CD14-positive monocyte (primary cell): Measurements from ENCODE around the gene GMEB2. TPM values are rescaled to one million over a fixed set of nuclear protein-coding genes. Genes with fewer than 3 reads are reported as not detected.
"Not testable (repeated sequence)": the region's sequence is repeated elsewhere in the genome, so short reads cannot be mapped to it uniquely, and the experiment has no call there.

Experiments
- DNase-seq, 3 donors: peaks; one replicate each; pipeline ENCODE4 v3.0.0-alpha.2; 2011 to 2022
- H2AFZ ChIP-seq: 2 replicates; pipeline ENCODE4 v1.6.0; 2012; ENCODE audit warnings: mild to moderate bottlenecking, low read depth, low read length, inconsistent platforms; ENCODE audit not compliant: insufficient read depth, poor library complexity, severe bottlenecking
- H3K27ac ChIP-seq, 2 donors: 1 replicate in 1 of 2; 2 replicates in 1 of 2; pipeline ENCODE4 v1.5.1; 2012 to 2013; ENCODE audit warnings: low read length in 2 of 2, control low read depth in 1 of 2, inconsistent platforms in 1 of 2, low read depth in 1 of 2, mild to moderate bottlenecking in 1 of 2
- H3K27me3 ChIP-seq, 2 donors: one replicate each; pipeline versions ENCODE4 v1.6.0 to v1.6.1; 2011 to 2013; ENCODE audit warnings: low read length in 2 of 2; ENCODE audit not compliant: control insufficient read depth in 2 of 2, insufficient read depth in 2 of 2
- H3K36me3 ChIP-seq, 2 donors: replicated peaks in 1 of 2; 1 replicate in 1 of 2; 2 replicates in 1 of 2; pipeline versions ENCODE4 v1.5.1 to v1.6.1; 2012 to 2013; ENCODE audit warnings: low read length in 2 of 2, control low read depth in 1 of 2, inconsistent platforms in 1 of 2, mild to moderate bottlenecking in 1 of 2; ENCODE audit not compliant: insufficient read depth in 2 of 2, control insufficient read depth in 1 of 2
- H3K4me1 ChIP-seq, 2 donors: 1 replicate in 1 of 2; 2 replicates in 1 of 2; pipeline versions ENCODE4 v1.5.1 to v1.6.1; 2012 to 2013; ENCODE audit warnings: low read length in 2 of 2, control low read depth in 1 of 2, inconsistent platforms in 1 of 2, mild to moderate bottlenecking in 1 of 2, moderate library complexity in 1 of 2; ENCODE audit not compliant: insufficient read depth in 2 of 2, control insufficient read depth in 1 of 2
- H3K4me2 ChIP-seq: replicated peaks from 2 replicates; pipeline ENCODE3; 2012; ENCODE audit warnings: low read length, moderate library complexity, mild to moderate bottlenecking; ENCODE audit not compliant: poor library complexity, severe bottlenecking; ENCODE audit errors: extremely low read depth
- H3K4me3 ChIP-seq, 3 experiments: fragments of 200-600 bp in 1 of 3; sonication (generic) in 1 of 3; replicated peaks in 1 of 3; 1 replicate in 2 of 3; 2 replicates in 1 of 3; pipeline ENCODE4 v1.5.1; 2011 to 2013; ENCODE audit warnings: low read length in 3 of 3, mild to moderate bottlenecking in 3 of 3, control low read depth in 2 of 3, low read depth in 2 of 3, inconsistent platforms in 1 of 3, moderate library complexity in 1 of 3
- H3K79me2 ChIP-seq: 2 replicates; pipeline ENCODE4 v1.6.0; 2012; ENCODE audit warnings: mild to moderate bottlenecking, control low read depth, inconsistent platforms, low read length, moderate library complexity; ENCODE audit not compliant: insufficient read depth
- H3K9ac ChIP-seq: 2 replicates; pipeline ENCODE4 v1.6.0; 2017; ENCODE audit warnings: low read length, mild to moderate bottlenecking; ENCODE audit not compliant: insufficient read depth, poor library complexity, severe bottlenecking
- H3K9me3 ChIP-seq, 2 donors: replicated peaks in 1 of 2; 1 replicate in 1 of 2; 2 replicates in 1 of 2; pipeline versions ENCODE4 v1.5.1 to v1.6.1; 2012 to 2013; ENCODE audit warnings: low read length in 2 of 2, control low read depth in 1 of 2; ENCODE audit not compliant: control insufficient read depth in 1 of 2, insufficient read depth in 1 of 2
- H4K20me1 ChIP-seq: 2 replicates; pipeline ENCODE4 v1.6.0; 2012; ENCODE audit warnings: mild to moderate bottlenecking, low read length, control low read depth, moderate library complexity; ENCODE audit not compliant: insufficient read depth
- H3K27ac Mint-ChIP-seq, 7 donors: one replicate each; pipeline ENCODE4 v1.8.0; 2020; ENCODE audit warnings: mild to moderate bottlenecking in 7 of 7, mixed read lengths in 7 of 7, moderate library complexity in 6 of 7, inconsistent platforms in 2 of 7
- H3K27me3 Mint-ChIP-seq, 3 donors: one replicate each; pipeline ENCODE4 v1.8.0; 2021 to 2022; ENCODE audit warnings: low read depth in 3 of 3, mild to moderate bottlenecking in 3 of 3, mixed read lengths in 3 of 3, moderate library complexity in 3 of 3, inconsistent platforms in 1 of 3
- H3K36me3 Mint-ChIP-seq, 2 donors: one replicate each; pipeline ENCODE4 v1.8.0; 2020; ENCODE audit warnings: mixed read lengths in 2 of 2, inconsistent platforms in 1 of 2, mild to moderate bottlenecking in 1 of 2
- H3K4me1 Mint-ChIP-seq: one replicate; pipeline ENCODE4 v1.8.0; 2020; ENCODE audit warnings: mild to moderate bottlenecking, mixed read lengths
- H3K4me3 Mint-ChIP-seq, 2 donors: one replicate each; pipeline ENCODE4 v1.8.0; 2020; ENCODE audit warnings: mild to moderate bottlenecking in 2 of 2, mixed read lengths in 2 of 2, moderate library complexity in 1 of 2
- H3K9me3 Mint-ChIP-seq, 7 donors: one replicate each; pipeline ENCODE4 v1.8.0; 2020 to 2022; ENCODE audit warnings: mixed read lengths in 7 of 7, mild to moderate bottlenecking in 6 of 7, moderate library complexity in 6 of 7, inconsistent platforms in 2 of 7
- CTCF ChIP-seq: fragments of 200-600 bp; IDR thresholded peaks from one replicate; pipeline ENCODE4 v1.8.0; 2022; ENCODE audit warnings: antibody characterized with exemption, mild to moderate bottlenecking
- WGBS: methylation state at CpG from one replicate; pipeline ENCODE4 v1.1.5; 2013; ENCODE audit warnings: missing lambda C conversion rate; ENCODE audit not compliant: insufficient coverage; 5-methylcytosine and 5-hydroxymethylcytosine counted together
- intact Hi-C, 2 donors: fragments of 100-400 bp; cut with micrococcal nuclease; formaldehyde crosslinking; loops; one replicate each; pipeline versions ENCODE4 v1.15.0 to v1.15.1; 2023
- polyA plus RNA-seq, 3 donors: library from polyadenylated mRNA; depleted of rRNA in 1 of 3; unstranded in 2 of 3; stranded (reverse) in 1 of 3; fragments of 300-500 nt in 2 of 3; fragments of >200 nt in 1 of 3; fragmentation: Illumina TruSeq in 2 of 3; gene quantifications; 1 replicate in 2 of 3; 2 replicates in 1 of 3; pipeline ENCODE4 v1.2.3, GENCODE V29; 2012 to 2021

Gene GMEB2
- polyA plus RNA-seq, 3 donors: 2.7 to 11.7 (median 3.8) TPM

GRCh38 chr20:63652192-63652980, 25.5 kb upstream of the GMEB2 start:
- peaks cover 19 to 29% of the 10 kb centered on the region in 2 donors for H3K4me1 ChIP-seq
- H3K27me3 ChIP-seq: peaks cover 16 to 33% of the 10 kb centered on the region in 2 donors
- Mint-ChIP-seq H3K4me3 (peak overlapping the region; percentile 31 to 87), H3K4me1 (peaks cover 20% of the 10 kb centered on the region), H3K36me3 (peaks cover 0 to 3% of the 10 kb centered on the region in 2 donors), H3K9me3 (peaks cover 0 to 8% (median 3%) of the 10 kb centered on the region in 7 donors), H3K27me3 (peaks cover 20 to 39% (median 35%) of the 10 kb centered on the region in 3 donors), H3K27ac (no peak overlapping the region)
- under 1% methylated on average over 66 of the region's 91 CpGs for WGBS
- no peak for DNase-seq
- H4K20me1 ChIP-seq: no peaks in the 10 kb centered on the region
- H3K4me3 ChIP-seq: peak overlapping the region in 1 of 3 experiments; percentile 55
- H3K79me2 ChIP-seq: no peaks in the 10 kb centered on the region
- no peak overlapping the region for H3K9ac ChIP-seq
- TF ChIP-seq CTCF: no peak
- H3K27ac ChIP-seq: no peak overlapping the region
- peaks cover 0 to 7% of the 10 kb centered on the region in 2 donors for H3K9me3 ChIP-seq
- peak overlapping the region; percentile 50 for H2AFZ ChIP-seq
- intact Hi-C loops: no loop called here
- no peaks in the 10 kb centered on the region for H3K36me3 ChIP-seq
- peak overlapping the region; percentile 69 for H3K4me2 ChIP-seq

- H3K4me3 ChIP-seq: peak overlapping the region in 1 of 3 experiments; percentile 55
- no peaks in the 10 kb centered on the region for H3K36me3 ChIP-seq
- H4K20me1 ChIP-seq: no peaks in the 10 kb centered on the region
- H3K9me3 ChIP-seq: peaks cover 0 to 7% of the 10 kb centered on the region in 2 donors
- no peak for DNase-seq
- no peaks in the 10 kb centered on the region for H3K79me2 ChIP-seq
- H3K27me3 ChIP-seq: peaks cover 16 to 33% of the 10 kb centered on the region in 2 donors
- no peak overlapping the region for H3K9ac ChIP-seq
- peaks cover 0 to 3% of the 10 kb centered on the region in 2 donors for H3K36me3 Mint-ChIP-seq
- H3K27ac ChIP-seq: no peak overlapping the region
- peaks cover 15% of the 10 kb centered on the region for H3K4me1 Mint-ChIP-seq
- H3K4me1 ChIP-seq: peaks cover 16 to 25% of the 10 kb centered on the region in 2 donors
- H3K27ac Mint-ChIP-seq: no peak overlapping the region
- peaks cover 0 to 8% (median 3%) of the 10 kb centered on the region in 7 donors for H3K9me3 Mint-ChIP-seq
- peak overlapping the region; percentile 50 for H2AFZ ChIP-seq
- WGBS: 8% methylated on average over 5 of the region's 11 CpGs
- H3K4me3 Mint-ChIP-seq: peak overlapping the region; percentile 31 to 87
- TF ChIP-seq CTCF: no peak
- intact Hi-C loops: no loop called here
- H3K27me3 Mint-ChIP-seq: peaks cover 20 to 39% (median 35%) of the 10 kb centered on the region in 3 donors
- peak overlapping the region; percentile 69 for H3K4me2 ChIP-seq
These were observed 25.0 kb upstream of the GMEB2 start for GRCh38 chr20:63651942-63652191.

GRCh38 chr20:63650486-63650885, 23.6 kb upstream of the GMEB2 start:
- intact Hi-C loops, H3K27ac ChIP-seq, H3K79me2 ChIP-seq, H3K9me3 Mint-ChIP-seq, H3K27ac Mint-ChIP-seq, H3K36me3 Mint-ChIP-seq, H3K9me3 ChIP-seq, H3K4me2 ChIP-seq, H3K4me3 Mint-ChIP-seq, H3K36me3 ChIP-seq, H3K9ac ChIP-seq, DNase-seq, H3K4me3 ChIP-seq, H4K20me1 ChIP-seq, H2AFZ ChIP-seq: not testable (repeated sequence)
- H3K27me3 Mint-ChIP-seq: peaks cover 21 to 41% (median 36%) of the 10 kb centered on the region in 3 donors
- Histone ChIP-seq H3K27me3 (peaks cover 16 to 33% of the 10 kb centered on the region in 2 donors), H3K4me1 (peaks cover 16 to 25% of the 10 kb centered on the region in 2 donors)
- 95% methylated on average over 4 of the region's 25 CpGs for WGBS
- H3K4me1 Mint-ChIP-seq: peaks cover 15% of the 10 kb centered on the region
